Activated CD4-positive, alpha-beta T cell treated with anti-CD3 and anti-CD28 coated beads, Interleukin-2, amount 10 ng/mL, durations not matched to agents 7 days and 5 days (primary cell): ENCODE results near the gene ACOT8. TPM values are rescaled to one million over a fixed set of nuclear protein-coding genes. Genes with fewer than 3 reads are reported as not detected.
"Not testable (repeated sequence)": the region's sequence is repeated elsewhere in the genome, so short reads cannot be mapped to it uniquely, and the experiment has no call there.

Experiments used
- CTCF ChIA-PET: fragments of 350-600 bp; sonication (Branson Sonifier 250); formaldehyde crosslinking; loops from one replicate; lab custom pipeline; 2021; ENCODE audit warnings: antibody characterized with exemption; lab: Charles Lee
- POLR2A ChIA-PET: fragments of 350-600 bp; sonication (Branson Sonifier 250); formaldehyde crosslinking; loops from one replicate; lab custom pipeline; 2021; ENCODE audit warnings: antibody characterized with exemption; lab: Charles Lee
- DNase-seq: peaks from one replicate; pipeline ENCODE4 v3.0.0-alpha.2; 2020
- H3K27ac Mint-ChIP-seq: one replicate; pipeline ENCODE4 v1.8.0; 2021; ENCODE audit warnings: mild to moderate bottlenecking, moderate library complexity, mixed read lengths
- H3K27me3 Mint-ChIP-seq: one replicate; pipeline ENCODE4 v1.8.0; 2021; ENCODE audit warnings: mixed read lengths
- H3K36me3 Mint-ChIP-seq: one replicate; pipeline ENCODE4 v1.8.0; 2021; ENCODE audit warnings: low read depth, mixed read lengths
- H3K4me1 Mint-ChIP-seq: one replicate; pipeline ENCODE4 v1.8.0; 2021; ENCODE audit warnings: mixed read lengths
- H3K4me3 Mint-ChIP-seq: one replicate; pipeline ENCODE4 v1.8.0; 2021; ENCODE audit warnings: mild to moderate bottlenecking, moderate library complexity, mixed read lengths
- H3K9me3 Mint-ChIP-seq: one replicate; pipeline ENCODE4 v1.8.0; 2021; ENCODE audit warnings: mixed read lengths
- total RNA-seq, 2 experiments: library from RNA; stranded (reverse); gene quantifications; one replicate each; pipeline ENCODE4 v1.2.3, GENCODE V29; 2021

ACOT8 gene
- total RNA-seq, 2 experiments from 2014 or later, result 35.0 to 35.6 TPM

DNA sequence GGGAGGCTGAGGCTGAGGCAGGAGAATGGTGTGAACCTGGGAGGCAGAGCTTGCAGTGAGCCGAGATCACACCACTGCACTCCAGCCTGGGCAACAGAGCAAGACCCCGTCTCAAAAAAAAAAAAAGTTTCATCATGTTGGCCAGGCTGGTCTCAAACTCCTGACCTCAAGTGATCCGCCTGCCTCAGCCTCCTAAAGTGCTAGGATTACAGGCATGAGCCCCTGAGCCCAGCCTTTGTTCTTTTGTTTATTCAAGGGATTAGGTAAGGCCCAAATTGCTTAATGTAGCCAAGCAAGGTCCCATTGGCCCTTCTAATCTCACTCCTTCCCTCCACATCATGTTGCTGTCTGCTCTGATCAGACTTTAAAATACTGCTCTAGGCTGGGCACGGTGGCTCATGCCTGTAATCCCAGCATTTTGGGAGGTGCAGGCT, 27.5 kb downstream of the ACOT8 start:
- POLR2A ChIA-PET, H3K4me1 Mint-ChIP-seq, H3K27me3 Mint-ChIP-seq, H3K27ac Mint-ChIP-seq, H3K9me3 Mint-ChIP-seq, H3K36me3 Mint-ChIP-seq, H3K4me3 Mint-ChIP-seq, DNase-seq: not testable (repeated sequence)
- CTCF ChIA-PET, result interaction anchor here (0.8 kb wide), 1 partner anchor 16 kb away, joined by 5 read pairs; no protein-coding TSS in a partner anchor

DNA sequence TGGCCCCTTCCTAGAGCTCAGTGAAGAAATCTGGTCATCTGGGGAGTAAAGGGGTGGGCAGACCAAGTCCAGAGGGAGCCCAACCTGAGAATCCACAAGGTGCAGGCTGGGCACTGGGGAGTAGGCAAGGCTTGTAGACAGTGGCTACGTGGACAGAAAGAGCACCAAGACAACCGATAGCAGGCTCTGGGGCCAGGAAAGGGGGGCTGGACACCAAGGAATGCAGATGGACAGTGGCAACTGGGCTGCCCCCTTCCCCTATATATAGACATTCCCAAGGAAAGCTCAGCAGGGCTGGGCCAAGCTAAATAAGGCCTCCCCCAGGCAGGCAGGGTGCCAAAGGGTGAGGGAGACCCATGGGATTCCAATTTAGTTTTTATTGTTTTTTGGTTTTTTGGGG, 28.6 kb downstream of the ACOT8 start:
- POLR2A ChIA-PET, result no interaction called here
- Mint-ChIP-seq H3K36me3 (no peaks in the 10 kb centered on the region), H3K27ac (no peak overlapping the region), H3K4me3 (no peak overlapping the region), H3K27me3 (peaks cover 15% of the 10 kb centered on the region), H3K9me3 (no peaks in the 10 kb centered on the region), H3K4me1 (peaks cover 16% of the 10 kb centered on the region)
- DNase-seq, result no peak
- CTCF ChIA-PET, result interaction anchor here (0.6 to 0.8 kb wide), 2 partner anchors 15 to 93 kb away, joined by 3 to 5 read pairs; no protein-coding TSS in a partner anchor

DNA sequence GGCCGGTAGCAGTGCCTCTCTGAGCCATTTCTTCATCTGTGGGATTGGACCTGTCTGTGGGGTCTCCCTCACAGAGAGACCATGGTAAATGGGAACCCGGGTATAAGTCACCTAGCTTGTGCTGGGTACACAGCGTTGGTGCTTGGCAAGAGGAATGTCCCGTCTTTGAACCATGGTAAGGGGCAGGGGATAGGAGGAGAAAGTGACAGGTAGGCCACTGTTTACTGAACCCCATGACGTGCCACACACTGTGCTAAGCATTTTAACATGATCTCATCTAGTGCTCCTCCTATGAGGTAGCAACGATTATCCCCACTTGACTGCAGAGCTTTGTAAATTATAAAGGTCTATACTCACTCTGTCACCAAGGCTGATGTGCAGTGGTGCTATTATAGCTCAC, 29.5 kb downstream of the ACOT8 start:
- Mint-ChIP-seq H3K4me1 (peaks cover 17% of the 10 kb centered on the region), H3K27me3 (peaks cover 23% of the 10 kb centered on the region), H3K4me3 (no peak overlapping the region), H3K36me3 (no peaks in the 10 kb centered on the region), H3K27ac (no peak overlapping the region), H3K9me3 (no peaks in the 10 kb centered on the region)
- POLR2A ChIA-PET, result no interaction called here
- DNase-seq, result no peak
- CTCF ChIA-PET, result interaction anchor here (1.0 kb wide), 1 partner anchor 9 kb away, joined by 3 read pairs; no protein-coding TSS in a partner anchor

- H3K9me3 Mint-ChIP-seq, result no peaks in the 10 kb centered on the region
- POLR2A ChIA-PET, result no interaction called here
- CTCF ChIA-PET, result interaction anchor here (1.0 to 1.5 kb wide), 3 partner anchors 8 to 161 kb away, joined by 3 read pairs; no protein-coding TSS in a partner anchor
- no peak within 1 kb of the TSS for H3K4me3 Mint-ChIP-seq
- peaks cover 28% of the 10 kb centered on the region for H3K27me3 Mint-ChIP-seq
- DNase-seq, result no peak
- no peak within 1 kb of the TSS for H3K27ac Mint-ChIP-seq
- H3K4me1 Mint-ChIP-seq, result peaks cover 19% of the 10 kb centered on the region
- no peaks in the 10 kb centered on the region for H3K36me3 Mint-ChIP-seq
Measured at GRCh38 chr20:45827030-45827652, 30.1 kb downstream of the ACOT8 start, which contains the start of gene TNNC2. TSS of gene TNNC2 (minus strand) at chr20:45827312. CDS start at chr20:45827248, 64 bp downstream.

DNA sequence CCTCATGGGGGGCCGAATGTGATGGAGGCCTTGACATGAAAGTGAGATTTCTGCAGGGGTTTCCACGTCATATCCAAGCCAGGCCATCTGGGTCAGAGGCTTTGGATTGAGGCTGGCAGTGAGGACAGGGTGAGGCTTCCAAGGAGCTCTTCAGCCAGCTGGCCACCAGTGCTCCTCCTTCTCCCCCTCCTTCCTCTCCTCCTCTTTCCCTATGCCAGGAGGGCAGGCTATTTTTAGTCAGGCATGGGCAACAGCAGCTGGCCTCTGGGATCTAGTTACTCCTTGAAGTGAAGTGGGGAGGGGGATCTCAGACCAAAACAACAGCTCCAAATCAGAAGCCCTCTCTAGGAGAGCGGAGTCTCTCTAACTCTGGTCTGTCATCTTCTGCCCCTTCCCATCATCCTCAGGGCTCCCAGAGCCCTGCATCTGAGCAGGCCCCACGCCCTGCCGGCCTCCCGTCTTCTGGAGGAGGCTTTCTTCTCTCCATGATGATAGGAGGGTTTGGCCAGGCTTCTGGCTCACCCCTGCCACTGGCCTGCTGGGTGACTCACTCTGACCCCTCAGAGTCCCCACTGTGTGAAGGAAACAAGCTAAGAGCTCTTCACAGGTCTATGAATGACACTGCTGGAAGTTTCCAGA, 30.7 kb downstream of the ACOT8 start:
- Mint-ChIP-seq H3K27ac (no peak overlapping the region), H3K4me1 (peaks cover 19% of the 10 kb centered on the region), H3K27me3 (peaks cover 32% of the 10 kb centered on the region), H3K36me3 (no peaks in the 10 kb centered on the region), H3K4me3 (no peak overlapping the region), H3K9me3 (no peaks in the 10 kb centered on the region)
- DNase-seq, result no peak
- CTCF ChIA-PET, result interaction anchor here (1.1 to 1.5 kb wide), 3 partner anchors 13 to 161 kb away, joined by 3 read pairs; no protein-coding TSS in a partner anchor
- POLR2A ChIA-PET, result no interaction called here

- Mint-ChIP-seq H3K9me3 (no peaks in the 10 kb centered on the region), H3K36me3 (no peaks in the 10 kb centered on the region)
- POLR2A ChIA-PET, result interaction anchor here (1.2 kb wide), 1 partner anchor 191 kb away, joined by 3 read pairs; no protein-coding TSS in a partner anchor
Measured at GRCh38 chr20:45823949-45824835, 33.0 kb downstream of the ACOT8 start.

GRCh38 chr20:45822857-45823256, 34.3 kb downstream of the ACOT8 start:
- ChIA-PET POLR2A (no interaction called here), CTCF (interaction anchor here (0.7 to 1.0 kb wide), 2 partner anchors 9 to 23 kb away, joined by 3 read pairs; no protein-coding TSS in a partner anchor)
- Mint-ChIP-seq H3K36me3 (peaks cover under 1% of the 10 kb centered on the region), H3K27ac (no peak overlapping the region), H3K27me3 (peaks cover 29% of the 10 kb centered on the region), H3K9me3 (no peaks in the 10 kb centered on the region), H3K4me3 (no peak overlapping the region), H3K4me1 (peaks cover 19% of the 10 kb centered on the region)
- no peak for DNase-seq

More at GRCh38 chr20:45823949-45824835, 33.0 kb downstream of the ACOT8 start:
- H3K27me3 Mint-ChIP-seq, result peaks cover 29% of the 10 kb centered on the region
- peak overlapping the region; percentile 51 for H3K27ac Mint-ChIP-seq
- DNase-seq, result peak; percentile 64
- CTCF ChIA-PET, result interaction anchor here (0.8 to 2.3 kb wide), 8 partner anchors 9 to 145 kb away, joined by 3 to 18 read pairs (median 3); no protein-coding TSS in a partner anchor
- H3K4me1 Mint-ChIP-seq, result peaks cover 19% of the 10 kb centered on the region
- H3K4me3 Mint-ChIP-seq, result peak overlapping the region; percentile 60

- H3K36me3 Mint-ChIP-seq, result peaks cover 6% of the 10 kb centered on the region
- POLR2A ChIA-PET, result no interaction called here
- peaks cover 22% of the 10 kb centered on the region for H3K4me1 Mint-ChIP-seq
- H3K4me3 Mint-ChIP-seq, result no peak overlapping the region
- peaks cover 29% of the 10 kb centered on the region for H3K27me3 Mint-ChIP-seq
- CTCF ChIA-PET, result interaction anchor here (0.6 to 0.9 kb wide), 3 partner anchors 10 to 273 kb away, joined by 3 read pairs; no protein-coding TSS in a partner anchor
- H3K27ac Mint-ChIP-seq, result no peak overlapping the region
- no peaks in the 10 kb centered on the region for H3K9me3 Mint-ChIP-seq
- no peak for DNase-seq
Measured at GRCh38 chr20:45821947-45822346, 35.2 kb downstream of the ACOT8 start.

GRCh38 chr20:45819466-45819865, 37.7 kb downstream of the ACOT8 start:
- Mint-ChIP-seq H3K27ac (no peak overlapping the region), H3K9me3 (no peaks in the 10 kb centered on the region), H3K4me1 (peaks cover 29% of the 10 kb centered on the region), H3K36me3 (peaks cover 22% of the 10 kb centered on the region), H3K27me3 (peaks cover 26% of the 10 kb centered on the region), H3K4me3 (no peak overlapping the region)
- ChIA-PET POLR2A (no interaction called here), CTCF (interaction anchor here (0.6 to 1.1 kb wide), 4 partner anchors 8 to 1781 kb away, joined by 3 to 4 read pairs (median 3); no protein-coding TSS in a partner anchor)
- no peak for DNase-seq

DNA sequence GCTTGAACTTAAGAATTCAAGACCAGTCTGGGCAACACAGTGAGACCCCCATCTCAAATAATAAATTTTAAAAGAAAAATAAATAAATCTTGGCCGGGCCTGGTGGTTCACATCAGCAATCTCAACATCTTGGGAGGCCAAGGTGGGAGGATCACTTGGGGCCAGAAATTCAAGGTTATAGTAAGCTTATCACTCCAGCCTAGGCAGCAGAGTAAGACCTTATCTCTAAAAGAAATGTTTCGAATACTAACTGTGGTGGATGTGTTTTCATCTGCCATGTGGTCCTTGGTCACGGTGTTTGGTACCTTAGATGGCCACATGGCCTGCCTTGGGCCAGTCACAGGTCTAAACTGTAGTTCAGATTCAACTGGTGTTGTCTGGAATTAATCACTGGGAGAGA, 39.0 kb downstream of the ACOT8 start:
- no peak for DNase-seq
- POLR2A ChIA-PET, result no interaction called here
- Mint-ChIP-seq H3K4me1 (peaks cover 27% of the 10 kb centered on the region), H3K27ac (no peak overlapping the region), H3K27me3 (peaks cover 14% of the 10 kb centered on the region), H3K36me3 (peaks cover 31% of the 10 kb centered on the region), H3K9me3 (no peaks in the 10 kb centered on the region), H3K4me3 (no peak overlapping the region)
- CTCF ChIA-PET, result interaction anchor here (0.9 to 1.3 kb wide), 3 partner anchors 10 to 152 kb away, joined by 3 read pairs; no protein-coding TSS in a partner anchor

DNA sequence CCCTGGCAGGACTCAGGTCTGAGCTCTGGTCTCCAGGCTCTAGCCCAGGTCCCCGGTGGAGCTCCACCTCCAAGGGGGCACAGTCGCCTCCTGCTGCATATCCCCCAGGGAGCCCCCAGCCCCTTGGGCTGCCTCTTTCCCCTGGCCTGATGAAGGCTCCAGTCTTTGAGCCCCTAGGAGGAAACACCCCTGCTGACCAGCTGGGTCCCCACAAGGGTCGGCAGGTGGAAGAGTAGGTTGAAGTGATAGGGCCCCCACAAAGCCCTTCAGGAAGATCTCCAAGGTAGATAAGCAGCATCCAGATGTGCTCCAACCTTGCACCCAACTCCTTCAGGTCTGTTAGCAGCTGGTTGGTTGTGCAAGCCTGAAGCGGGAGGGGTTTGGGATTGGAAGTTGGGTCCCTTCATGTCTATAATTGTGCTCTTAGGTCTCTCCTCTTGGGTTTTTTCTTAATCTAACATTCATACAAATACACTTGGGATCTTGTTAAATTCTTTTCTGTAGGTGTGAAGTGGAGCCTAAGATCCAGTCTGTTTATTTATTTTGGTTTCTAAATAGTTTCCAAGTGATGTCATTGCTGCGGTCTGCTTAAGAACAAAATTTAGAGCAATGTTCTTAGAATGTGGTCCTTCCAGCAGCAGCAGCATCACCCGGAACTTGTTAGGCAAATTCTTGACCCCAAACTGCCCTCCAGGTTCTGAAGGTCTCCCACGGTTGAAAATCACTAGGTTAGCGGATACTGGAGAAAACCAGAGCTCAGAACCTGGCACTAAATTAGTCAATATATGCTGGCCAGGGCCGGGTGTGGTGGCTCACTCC, 39.6 kb downstream of the ACOT8 start:
- Mint-ChIP-seq H3K9me3 (no peaks in the 10 kb centered on the region), H3K27me3 (peaks cover 8% of the 10 kb centered on the region), H3K4me1 (peaks cover 30% of the 10 kb centered on the region), H3K4me3 (no peak overlapping the region), H3K27ac (no peak overlapping the region), H3K36me3 (peaks cover 37% of the 10 kb centered on the region)
- POLR2A ChIA-PET, result no interaction called here
- CTCF ChIA-PET, result interaction anchor here (0.8 to 1.3 kb wide), 2 partner anchors 152 to 169 kb away, joined by 3 read pairs; no protein-coding TSS in a partner anchor
- no peak for DNase-seq
